GM12878 (cell line): ENCODE results near the gene TIGD7. TPM values are rescaled to one million over a fixed set of nuclear protein-coding genes. Genes with fewer than 3 reads are reported as not detected.

Source experiments
- CTCF ChIP-seq, 3 experiments: IDR thresholded peaks in 2 of 3; conservative IDR thresholded peaks in 1 of 3; 2 replicates each; pipeline ENCODE4 v1.5.1; 2011; ENCODE audit warnings: low read depth in 3 of 3, low read length in 3 of 3, mild to moderate bottlenecking in 3 of 3, control low read depth in 2 of 3, moderate library complexity in 2 of 3, inconsistent platforms in 1 of 3, mixed read lengths in 1 of 3; ENCODE audit not compliant: control insufficient read depth in 2 of 3, insufficient read depth in 1 of 3; ENCODE audit errors: extremely low read depth in 1 of 3
- E2F4 ChIP-seq: IDR thresholded peaks from 2 replicates; pipeline ENCODE4 v1.6.1; 2012; ENCODE audit warnings: low read depth, low read length, improper control_type of control experiment
- E2F8 ChIP-seq: fragments of 450-650 bp; IDR thresholded peaks from 2 replicates; pipeline ENCODE4 v1.6.1; 2018; ENCODE audit warnings: mild to moderate bottlenecking, low read depth, moderate library complexity; ENCODE audit not compliant: partially characterized antibody
- HDAC6 ChIP-seq: fragments of 200-600 bp; sonication (generic); IDR thresholded peaks from one replicate; pipeline ENCODE4 v1.8.0; 2017; ENCODE audit warnings: antibody characterized with exemption; ENCODE audit not compliant: unreplicated experiment
- KLF5 ChIP-seq: fragments of 450-650 bp; IDR thresholded peaks from 2 replicates; pipeline ENCODE4 v1.6.1; 2014; ENCODE audit warnings: mild to moderate bottlenecking; ENCODE audit not compliant: partially characterized antibody
- LARP7 ChIP-seq: fragments of 450-650 bp; IDR thresholded peaks from 2 replicates; pipeline ENCODE4 v1.6.1; 2017; ENCODE audit warnings: mild to moderate bottlenecking
- SPI1 ChIP-seq: IDR thresholded peaks from 2 replicates; pipeline ENCODE4 v1.6.1; 2011; ENCODE audit warnings: low read depth, mild to moderate bottlenecking, low read length, moderate library complexity, borderline replicate concordance; ENCODE audit not compliant: insufficient read depth
- polyA plus RNA-seq, 11 experiments: library from polyadenylated mRNA; depleted of rRNA in 4 of 11; unstranded in 6 of 11; stranded (reverse) in 5 of 11; fragments of >200 nt; fragmentation: Nextera tagmentation in 4 of 11; fragmentation: Illumina TruSeq in 1 of 11; extraction: Ambion mirVana in 4 of 11; extraction: Trizol in 1 of 11; gene quantifications; 1 replicate in 1 of 11; 2 replicates in 10 of 11; pipeline versions ENCODE4 v1.2.1 to v1.2.3, GENCODE V29; 2011 to 2016; ENCODE audit warnings: inconsistent platforms in 2 of 11, missing spikeins in 2 of 11, low read depth in 1 of 11
- total RNA-seq, 4 experiments: library from RNA; depleted of rRNA in 3 of 4; stranded (reverse); fragments of >200 nt in 3 of 4; fragmentation: Illumina TruSeq in 1 of 4; extraction: Trizol in 1 of 4; gene quantifications; 2 replicates each; pipeline versions ENCODE4 v1.2.1 to v1.2.3, GENCODE V29; 2013 to 2021

TIGD7 gene
- total and polyA plus RNA-seq, 10 of the 15 experiments (the other 5 are each of a cell fraction or from before 2014, with no cell fraction given): 0.37 to 3.8 (median 3.0) TPM

GRCh38 chr16:3264137-3265036, 40.8 kb downstream of the TIGD7 start (continued):
- TF ChIP-seq CTCF (IDR thresholded peaks at IDR 0.05 in 2 of 3, conservative IDR thresholded peaks at IDR 0.05 in 1 of 3; ENCODE audit: control insufficient read depth in 2 of 3, extremely low read depth in 1 of 3, insufficient read depth in 1 of 3, low read depth in 3 of 3, low read length in 3 of 3) (peak; percentile 38 to 47 (median 44)), SPI1 (peak; percentile 91), E2F8 (no peak), HDAC6 (no peak), LARP7 (peak; percentile 35; the same call in 1 of the 2 replicates), KLF5 (peak; percentile 83), E2F4 (0 out of 2 replicates have a peak, but pooled peaks have one; percentile 31)
